NK-92 treated with Interleukin-12 subunit alpha and Interleukin-12 subunit beta, amount 100 ng/mL, for 24 hours (cell line): ENCODE measurements around the gene PDAP1.

Source experiments
- DNase-seq: peaks from one replicate; lab custom pipeline; 2025; lab: John Stamatoyannopoulos, UW

PDAP1 gene

DNA sequence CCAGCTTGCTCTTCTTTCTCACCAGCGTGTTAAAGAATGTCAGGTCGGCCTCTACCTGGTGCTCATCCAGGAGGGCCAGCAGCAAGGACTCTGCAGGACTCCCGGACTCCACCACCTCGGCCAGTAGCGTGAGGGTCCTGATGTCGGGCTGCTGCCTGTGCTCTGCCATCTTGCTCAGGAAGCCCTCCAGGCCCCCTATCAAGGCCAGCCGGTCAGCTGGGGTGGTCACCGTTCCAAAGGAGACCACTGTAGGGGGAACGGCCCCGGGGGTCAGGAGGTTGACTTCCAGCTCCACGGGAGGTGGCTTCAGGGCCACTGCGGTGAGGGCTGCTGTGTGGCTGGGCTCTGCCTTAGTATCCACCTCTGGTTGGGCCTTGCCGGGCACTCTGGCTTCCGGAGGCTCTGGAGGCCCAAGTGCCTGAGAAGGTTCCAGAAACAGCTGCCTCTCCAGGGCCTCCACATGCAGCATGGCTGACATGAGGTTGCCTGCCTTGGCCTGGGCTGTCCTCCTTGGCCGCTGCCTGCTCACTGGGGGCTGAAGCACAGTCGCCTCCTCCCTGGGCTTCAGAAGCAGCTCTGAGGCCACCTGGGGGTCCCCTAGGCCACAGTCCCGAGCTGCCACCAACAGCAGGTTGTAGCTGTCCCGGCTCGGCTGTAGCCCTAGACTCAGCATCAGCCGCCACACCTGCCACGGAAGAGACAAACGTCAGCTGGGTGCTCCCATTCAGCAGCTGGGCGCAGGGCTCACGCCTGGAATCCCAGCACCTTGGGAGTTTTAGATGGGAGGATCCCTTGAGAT, 16.7 kb upstream of the PDAP1 start:
- no peak for DNase-seq

DNA sequence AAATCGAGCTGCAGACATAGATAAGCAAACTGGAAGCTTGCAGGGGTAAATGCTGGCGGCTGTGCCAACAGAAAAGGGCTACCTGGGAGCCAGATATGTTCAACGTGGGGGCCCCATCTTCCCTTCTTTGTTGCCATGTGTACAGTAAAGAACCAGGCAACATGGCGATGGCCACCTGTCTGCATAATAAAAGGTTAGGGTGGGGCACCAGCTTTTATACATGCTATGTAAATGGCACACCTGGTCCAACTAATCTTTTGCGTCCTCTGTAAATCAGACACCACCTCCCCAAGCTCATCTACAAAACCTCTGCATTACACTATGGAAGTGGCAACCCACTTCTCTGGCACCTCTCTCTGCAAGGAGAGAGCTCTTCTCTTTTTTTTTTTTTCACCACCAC, 14.2 kb upstream of the PDAP1 start:
- DNase-seq, result no peak

DNA sequence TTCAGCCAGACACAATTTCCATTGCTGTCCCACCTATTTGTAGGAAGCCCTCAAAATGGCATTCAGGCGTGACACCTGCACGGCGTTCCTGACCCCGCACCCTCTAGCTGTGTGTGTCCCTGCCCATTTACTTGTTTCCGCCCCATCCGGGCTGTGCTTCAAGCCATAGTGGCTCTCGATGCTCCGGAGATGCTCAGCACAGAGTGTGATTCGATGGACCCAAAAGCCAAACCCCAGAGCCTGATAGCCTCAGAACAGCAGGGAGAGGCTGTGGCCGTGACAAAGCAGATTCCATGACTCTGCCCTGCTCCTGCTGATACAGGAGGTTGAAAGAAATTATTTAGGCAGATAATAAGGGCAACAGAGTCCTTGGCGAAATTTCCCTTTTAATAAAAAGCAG, 13.8 kb upstream of the PDAP1 start:
- DNase-seq, result no peak

DNA sequence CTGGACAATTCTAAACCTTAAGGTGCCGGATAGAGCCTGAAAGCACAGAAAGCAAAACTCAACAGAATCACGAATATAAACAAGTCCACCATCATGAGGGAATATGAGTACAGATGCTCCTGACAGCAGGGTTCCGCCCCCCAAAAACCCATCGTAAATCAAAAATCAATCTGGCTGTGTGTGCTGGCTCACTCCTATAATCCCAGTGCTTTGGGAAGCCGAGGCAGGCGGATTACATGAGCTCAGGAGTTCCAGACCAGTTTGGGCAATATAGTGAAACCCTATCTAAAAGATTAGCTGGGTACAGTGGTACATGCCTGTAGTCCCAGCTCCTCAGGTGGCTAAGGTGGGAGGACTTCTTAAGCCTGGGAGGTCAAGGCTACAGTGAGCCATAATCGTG, 12.6 kb upstream of the PDAP1 start:
- DNase-seq, result no peak

DNA sequence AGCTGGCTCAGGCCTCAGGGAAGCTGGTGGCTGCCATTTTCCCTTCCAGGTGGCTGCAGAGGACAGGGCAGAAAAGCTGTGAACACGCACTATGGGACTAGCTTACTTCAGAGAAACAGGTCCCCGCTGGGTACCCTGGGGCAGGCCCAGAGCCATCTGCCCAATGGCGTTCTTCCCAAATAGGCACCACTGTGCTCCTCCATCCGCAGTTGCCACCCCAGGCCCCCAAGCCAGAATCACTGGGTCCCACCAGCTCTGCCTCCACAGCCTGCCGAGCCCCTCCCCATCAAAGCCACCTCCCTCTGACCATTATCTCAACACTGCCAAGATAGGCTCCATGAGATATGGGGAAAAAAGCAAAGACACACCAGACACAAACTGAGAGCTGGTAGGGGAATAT, 11.8 kb upstream of the PDAP1 start:
- DNase-seq, result no peak

DNA sequence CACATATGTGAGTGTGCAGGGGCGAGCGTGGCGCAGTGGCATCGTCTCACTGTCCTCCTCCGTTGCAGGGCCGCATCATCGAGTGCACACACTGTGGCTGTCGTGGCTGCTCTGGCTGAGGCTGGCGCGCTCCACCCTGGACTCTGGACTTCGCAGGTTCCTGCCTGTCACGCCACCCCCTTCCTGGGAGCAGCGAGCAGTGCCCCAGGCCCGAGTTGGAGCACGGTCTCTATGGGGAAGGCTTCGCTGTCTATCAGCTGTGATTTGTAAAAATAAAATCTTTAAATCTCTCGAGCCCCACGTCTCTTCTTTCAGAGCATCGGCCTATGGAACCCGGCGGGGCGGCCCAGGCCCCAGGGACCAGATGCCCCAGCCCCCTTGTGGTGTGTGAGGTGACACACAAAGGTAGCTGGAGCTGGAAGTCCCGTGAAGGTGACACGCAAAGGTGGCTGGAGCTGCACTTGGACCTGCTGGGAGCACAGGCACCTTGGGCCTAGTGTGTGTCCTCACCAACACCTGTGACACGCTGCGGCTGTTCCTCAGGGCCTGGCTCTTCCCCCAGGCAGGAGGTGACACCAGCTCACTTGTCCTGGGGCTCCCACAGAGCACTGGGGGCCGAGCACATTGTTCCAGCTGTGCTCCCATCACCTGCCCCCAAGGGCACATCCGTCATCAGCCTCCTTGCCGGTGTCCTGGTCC, 11.1 kb upstream of the PDAP1 start:
- no peak for DNase-seq

DNA sequence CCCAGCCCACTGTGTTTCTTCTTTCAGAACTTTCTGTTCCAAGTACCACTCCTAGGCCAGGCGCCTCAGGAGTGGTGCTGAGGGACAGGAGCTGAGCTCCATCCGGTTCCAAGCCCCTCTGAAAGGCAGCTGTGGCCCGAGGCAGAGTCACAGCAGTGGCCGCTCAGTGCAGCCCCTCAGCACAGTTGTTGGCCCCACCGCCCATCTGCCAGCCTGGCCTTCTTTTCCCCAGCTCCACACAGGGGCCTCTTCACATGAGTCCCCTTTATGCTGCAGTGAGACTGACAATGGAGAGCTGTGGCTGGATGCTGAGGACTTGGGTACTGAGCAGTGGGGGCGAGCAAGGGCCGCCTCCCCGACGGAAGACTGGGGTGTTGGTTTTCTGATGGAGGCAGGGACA, 9.9 kb upstream of the PDAP1 start:
- no peak for DNase-seq

DNA sequence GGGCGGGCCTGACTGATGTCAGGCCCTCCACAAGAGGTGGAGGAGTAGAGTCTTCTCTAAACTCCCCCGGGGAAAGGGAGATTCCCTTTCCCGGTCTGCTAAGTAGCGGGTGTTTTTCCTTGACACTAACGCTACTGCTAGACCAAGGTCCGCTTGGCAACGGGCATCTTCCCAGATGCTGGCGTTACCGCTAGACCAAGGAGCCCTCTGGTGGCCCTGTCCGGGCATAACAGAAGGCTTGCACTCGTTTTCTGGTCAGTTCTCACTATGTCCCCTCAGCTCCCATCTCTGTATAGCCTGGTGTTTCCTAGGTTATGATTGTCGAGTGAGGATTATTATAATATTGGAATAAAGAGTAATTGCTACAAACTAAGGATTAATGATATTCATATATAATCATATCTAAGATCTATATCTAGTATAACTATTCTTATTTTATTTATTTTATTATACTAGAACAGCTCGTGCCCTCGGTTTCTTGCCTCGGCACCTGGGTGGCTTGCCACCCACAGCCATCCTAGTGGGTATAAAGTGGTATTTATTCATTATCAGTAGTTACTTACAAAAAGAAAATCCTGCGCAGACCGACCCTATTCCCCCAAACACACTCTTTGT, 7.2 kb upstream of the PDAP1 start:
- DNase-seq, result peak; percentile 11

DNA sequence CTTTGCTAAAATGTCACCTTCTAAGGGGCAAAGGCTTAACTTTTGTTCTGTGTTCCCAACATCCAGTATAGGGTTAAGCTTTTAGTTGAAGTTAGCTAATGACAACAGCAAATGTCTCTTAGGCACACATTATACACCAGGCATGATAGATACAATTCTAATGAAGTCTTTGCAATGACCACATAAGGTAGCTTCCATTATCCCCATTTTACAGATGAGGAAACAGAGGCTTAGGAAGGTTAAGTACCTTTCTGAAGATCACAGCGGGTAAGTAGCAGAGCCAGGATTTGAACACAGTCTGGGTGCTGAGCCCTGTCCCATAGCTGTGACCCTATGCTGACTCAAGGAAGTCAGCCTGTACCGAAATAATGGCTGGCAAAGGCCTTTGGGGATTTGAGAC, 2.2 kb upstream of the PDAP1 start:
- no peak for DNase-seq

DNA sequence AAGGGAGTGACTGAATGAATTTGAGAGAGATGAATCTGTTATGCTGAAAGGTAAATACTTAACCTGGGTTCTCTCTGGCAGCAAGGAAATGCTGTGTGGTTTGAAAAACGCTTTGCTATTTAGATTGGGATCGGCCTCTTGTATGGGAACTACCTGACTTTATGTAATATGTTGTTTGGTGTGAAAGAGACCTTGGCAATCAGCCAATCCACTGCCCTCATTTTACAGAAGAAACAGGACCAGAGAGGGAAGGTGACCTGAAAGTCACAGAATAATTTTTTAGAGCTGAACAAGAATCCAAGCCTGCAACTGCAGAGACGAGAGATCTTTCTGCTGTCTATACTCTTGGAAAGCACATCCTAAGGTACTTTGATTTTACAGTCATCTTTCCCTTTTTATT, 1.4 kb upstream of the PDAP1 start:
- no peak for DNase-seq

DNA sequence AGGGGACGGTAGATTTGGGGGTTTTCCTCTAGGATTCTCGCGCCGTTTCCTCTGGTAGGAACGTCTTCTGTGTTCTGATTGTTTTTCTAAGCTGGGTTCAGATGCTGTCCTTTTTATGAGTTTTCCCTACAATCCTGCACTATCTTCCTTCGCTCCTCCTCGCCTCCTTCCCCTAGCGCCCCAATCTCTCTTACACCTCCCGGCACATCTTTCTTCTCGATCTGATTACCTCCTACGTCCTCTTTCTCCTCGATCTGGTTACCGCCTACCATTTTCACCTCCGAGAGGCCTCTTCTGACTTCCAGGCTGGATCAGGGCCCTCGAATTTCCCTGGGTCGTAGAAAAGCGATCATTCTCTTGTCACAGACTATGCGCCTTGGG, 785 bp upstream of the PDAP1 start:
- DNase-seq, result no peak

DNA sequence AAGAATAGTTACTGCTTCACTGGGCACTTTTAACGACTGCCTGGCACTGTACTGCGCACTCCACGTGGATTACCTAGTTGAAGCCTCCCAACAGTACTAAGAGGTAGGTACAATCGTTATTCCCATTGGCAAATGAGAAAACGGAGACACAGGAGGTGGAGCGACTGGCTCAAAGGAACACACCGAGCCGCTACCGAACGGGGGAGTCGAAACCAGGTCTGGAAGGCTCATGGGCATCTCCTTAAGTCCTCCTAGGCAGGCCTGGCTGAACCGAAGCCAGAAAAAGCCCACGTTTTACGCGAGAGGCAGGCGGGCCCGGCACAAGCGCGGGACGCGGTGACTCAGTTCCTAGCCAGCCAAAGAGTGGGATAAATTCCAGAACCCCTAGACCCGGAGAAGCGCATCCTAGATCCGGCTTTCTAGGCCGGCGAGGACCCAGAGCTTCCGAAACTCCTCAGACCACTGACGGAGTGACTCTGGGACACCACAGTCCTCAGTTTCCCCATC, 472 bp downstream of the PDAP1 start:
- peak; percentile 37 for DNase-seq

DNA sequence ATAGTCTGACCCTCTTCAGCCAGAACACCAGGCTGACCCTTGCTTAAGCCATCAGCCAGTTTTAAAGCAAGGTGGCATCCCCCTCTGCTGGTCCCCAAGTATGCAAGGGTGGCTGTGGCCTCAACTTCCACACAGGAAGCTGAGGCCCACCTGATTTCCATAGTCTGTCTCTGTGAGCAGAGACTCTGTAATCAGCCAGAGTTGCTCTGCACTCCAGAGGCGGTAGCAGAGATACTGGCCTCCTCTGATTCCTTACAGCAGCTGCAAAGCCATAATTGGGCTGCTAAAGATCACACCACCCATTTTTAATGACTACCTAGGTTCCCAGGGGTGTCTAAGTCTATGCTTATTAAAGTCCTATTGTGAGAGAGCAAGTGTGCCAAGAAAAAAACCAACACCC, 1.8 kb downstream of the PDAP1 start:
- DNase-seq, result no peak

DNA sequence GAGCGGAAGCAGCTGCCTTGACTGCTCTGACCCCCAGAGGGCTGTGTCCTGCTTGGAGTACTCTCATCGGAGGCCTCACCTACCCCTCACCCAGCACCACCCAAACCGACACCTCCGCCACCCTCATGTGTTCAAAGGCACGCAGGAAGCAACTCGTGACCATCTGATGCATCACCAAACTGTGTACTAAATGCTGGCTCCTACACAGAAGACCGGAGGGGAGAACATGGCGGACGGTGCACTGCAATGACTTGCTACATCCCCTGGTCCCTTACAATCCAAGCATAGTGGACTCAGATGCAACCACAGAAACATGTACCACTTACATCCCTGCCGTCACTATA, 3.4 kb downstream of the PDAP1 start:
- DNase-seq, result no peak

DNA sequence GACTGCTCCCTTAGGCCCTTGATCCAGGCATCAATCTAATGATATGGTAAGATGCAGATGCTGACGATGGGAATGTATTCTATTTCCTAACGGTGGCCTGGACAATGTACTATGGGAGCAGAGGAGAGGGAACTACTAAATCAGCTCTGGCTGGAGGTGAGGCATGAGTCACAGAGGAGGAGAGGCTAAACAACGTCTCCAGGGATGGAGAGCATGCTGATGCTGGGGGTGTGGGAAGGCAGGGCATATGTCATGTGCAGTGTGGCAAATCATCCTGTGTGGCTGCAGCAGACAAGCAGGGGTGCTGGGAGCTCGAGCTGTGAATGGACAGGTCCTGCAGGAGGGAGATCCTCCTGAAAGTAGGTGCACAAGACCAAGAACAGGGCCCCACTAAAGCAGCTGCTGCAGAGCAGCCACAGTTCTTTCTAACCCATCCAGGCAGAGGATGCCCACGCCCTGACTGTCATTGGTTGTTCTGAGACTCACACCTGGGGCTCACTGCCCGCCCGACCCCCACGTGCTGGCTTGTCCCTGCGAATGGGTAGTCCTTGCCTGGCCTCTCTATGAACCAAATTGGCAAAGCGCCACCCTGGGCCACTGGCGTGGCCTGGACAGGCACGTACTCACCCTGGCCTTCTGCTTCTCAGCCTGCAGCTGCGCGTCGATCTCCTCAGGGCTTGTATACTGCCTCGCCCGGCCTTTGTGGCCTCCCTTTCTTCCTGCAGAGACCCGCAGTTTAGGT, 4.0 kb downstream of the PDAP1 start:
- DNase-seq, result no peak

DNA sequence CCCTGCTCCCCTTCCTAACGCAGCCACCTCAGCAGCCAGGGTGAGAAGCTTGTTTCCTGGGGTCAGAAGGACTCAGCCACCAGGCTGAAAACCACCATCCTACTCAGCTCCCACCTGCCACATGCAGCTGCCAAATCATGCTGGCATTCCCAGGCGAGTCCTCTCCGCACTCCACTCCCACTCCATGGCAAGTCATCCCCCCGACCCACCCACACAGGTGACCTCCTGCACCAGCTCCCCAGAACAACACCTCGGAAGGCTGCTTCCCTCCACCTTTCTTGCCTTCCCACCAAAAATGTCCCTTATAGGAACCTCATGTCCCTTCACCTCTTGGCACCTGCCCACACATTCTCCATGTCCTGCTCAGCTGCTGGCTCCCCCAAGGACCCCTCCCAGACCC, 4.6 kb downstream of the PDAP1 start:
- DNase-seq, result no peak

DNA sequence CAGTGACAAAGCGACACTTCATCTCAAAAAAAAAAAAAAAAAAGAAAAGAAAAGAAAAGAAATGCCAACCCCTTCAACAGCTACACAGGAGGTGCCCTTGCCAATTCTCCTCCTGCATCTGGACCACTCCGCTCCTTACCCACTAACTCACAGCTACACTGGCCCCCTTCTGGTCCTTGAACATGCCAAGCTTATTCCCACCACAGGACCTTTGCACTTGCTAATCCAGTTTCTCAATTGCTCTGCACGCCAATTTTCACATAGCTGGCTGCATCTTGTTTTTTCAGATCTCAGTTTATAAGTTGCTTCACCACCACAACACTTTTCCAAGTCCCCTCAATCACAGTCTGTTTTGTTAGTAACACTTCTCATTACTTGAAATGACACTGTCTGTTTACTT, 5.5 kb downstream of the PDAP1 start:
- no peak for DNase-seq

DNA sequence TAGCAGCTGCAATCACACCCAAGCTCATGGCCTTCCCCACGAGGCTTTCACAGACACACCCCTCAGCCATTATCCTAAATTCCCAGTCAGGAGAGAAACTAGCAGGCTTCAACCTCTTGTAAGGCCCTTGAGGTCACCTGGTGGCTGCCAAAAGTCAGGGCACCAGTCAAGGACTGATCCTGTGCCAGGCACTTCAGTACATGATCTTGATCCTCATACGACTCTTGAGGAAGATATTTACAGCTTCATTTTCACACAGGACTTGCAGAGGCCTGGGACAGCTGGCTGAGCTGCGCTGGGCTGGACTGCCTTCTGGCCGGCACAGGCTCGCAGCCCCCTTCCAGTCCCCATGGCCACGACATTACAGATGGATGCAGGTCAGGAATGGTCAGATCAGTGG, 8.8 kb downstream of the PDAP1 start:
- no peak for DNase-seq

DNA sequence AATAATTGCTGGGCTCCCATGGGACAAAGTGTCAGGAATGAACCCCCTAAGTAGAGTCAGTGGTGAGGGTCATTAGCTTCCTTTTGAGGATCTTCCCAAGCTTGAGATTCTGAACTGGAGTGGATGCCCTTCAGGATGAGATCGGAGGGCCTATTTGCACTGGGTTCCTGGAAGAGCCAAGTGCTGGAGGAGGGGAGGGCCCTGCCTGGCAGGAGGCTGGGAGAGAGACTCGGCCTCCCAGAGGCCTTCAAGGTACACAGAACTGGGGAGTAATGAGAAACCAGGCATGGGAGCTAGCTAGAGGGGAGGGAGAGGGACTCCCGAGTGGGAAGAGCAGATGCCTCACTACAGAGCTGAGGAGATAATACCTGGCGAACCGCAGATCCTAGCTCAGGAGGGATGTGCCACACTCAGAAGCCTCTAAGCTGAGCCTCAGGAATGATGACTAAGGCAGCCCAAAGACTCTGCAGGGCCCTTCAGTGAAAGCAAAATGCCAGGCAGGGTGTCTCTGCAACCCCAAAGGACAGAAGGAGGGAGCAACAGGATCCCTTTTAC, 9.4 kb downstream of the PDAP1 start:
- DNase-seq, result no peak

DNA sequence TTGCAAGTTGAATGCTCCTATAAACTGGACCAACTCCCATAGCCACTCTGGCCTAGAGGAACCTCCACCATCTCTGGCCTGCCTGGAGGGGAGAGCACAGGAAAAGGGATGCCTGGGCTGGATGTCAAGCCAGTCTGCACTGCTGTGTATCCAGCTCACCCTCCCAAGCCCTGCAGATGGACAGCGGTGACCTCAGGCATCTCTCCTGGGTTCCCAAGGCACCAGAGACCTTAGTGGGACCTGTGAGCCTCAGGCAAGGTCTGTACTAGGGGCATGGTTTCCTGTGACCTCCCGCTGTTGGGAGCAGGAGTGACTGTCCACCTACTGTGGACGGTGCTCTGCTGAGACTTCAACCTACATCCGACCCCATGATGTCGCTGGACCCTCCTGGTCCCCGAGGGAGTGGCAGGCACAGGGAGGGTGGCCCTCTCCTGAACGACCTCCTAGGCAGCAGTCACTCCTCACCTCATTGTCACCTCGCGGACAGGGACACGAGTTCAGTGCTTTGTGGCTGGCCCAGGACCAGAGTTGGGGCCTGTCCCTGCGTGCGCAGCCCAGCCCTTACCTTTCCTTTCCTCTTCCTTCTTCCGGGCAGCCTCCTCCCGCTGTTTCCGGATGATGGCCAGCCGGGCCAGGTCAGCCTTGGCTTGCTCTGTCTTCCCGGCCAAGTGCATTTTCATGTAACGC, 11.0 kb downstream of the PDAP1 start:
- no peak for DNase-seq

DNA sequence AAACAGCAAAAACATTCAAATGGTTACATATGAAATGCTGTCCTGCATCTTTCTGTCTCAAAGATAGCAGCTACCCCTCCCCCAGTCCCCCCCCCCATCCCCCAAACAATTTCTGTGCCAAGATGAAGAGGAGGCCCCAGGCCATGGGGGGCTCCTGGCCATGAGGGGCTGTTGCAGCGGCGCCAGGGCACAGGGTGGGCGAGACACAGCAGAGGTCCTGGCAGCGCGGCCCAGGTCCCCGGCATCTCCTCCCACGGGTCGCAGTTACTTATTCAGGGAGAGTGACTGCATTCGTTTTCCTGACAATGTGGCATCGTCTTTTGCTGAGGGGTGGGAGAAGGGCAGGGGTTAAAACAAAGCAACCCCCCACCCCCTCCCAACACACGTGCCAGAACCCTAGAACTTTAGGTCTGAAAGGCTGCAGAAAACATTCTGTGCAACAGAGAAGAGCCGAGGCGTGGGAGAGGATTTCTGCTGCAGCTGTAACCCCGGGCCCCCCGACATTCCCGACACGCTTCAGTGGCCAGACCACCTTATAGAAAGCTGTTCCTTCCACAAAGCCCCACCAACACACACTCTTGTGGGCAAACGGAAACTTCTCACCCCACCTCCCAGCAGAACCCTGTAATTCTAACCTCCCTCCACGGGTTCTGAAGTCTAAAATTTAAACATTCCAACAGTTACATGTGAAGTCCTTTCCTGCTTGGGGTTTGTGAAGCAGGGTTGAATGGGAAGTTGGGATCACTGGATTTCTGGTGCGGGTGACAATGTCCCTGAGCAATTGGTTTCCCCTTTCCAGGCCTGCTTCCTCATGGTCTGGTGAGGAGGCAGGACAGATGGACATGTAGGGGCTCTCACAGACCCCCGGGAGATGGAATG, 11.7 kb downstream of the PDAP1 start:
- DNase-seq, result no peak
